HepG2 (cell line): ENCODE results near the gene TMEM132D.

Experiments
- AGO1 ChIP-seq: fragments of 200-400 bp; formaldehyde crosslinking; IDR thresholded peaks from 2 replicates; pipeline ENCODE4 v1.6.1; 2017; ENCODE audit warnings: mild to moderate bottlenecking, low read depth, low read length, moderate library complexity; ENCODE audit not compliant: poor library complexity, severe bottlenecking
- CEBPB ChIP-seq: IDR thresholded peaks from 2 replicates; pipeline ENCODE4 v1.6.1; 2011; ENCODE audit warnings: low read depth, low read length, improper control_type of control experiment, borderline replicate concordance
- ETV5 ChIP-seq: IDR thresholded peaks from 2 replicates; pipeline ENCODE4 v1.6.1; 2018; ENCODE audit warnings: missing biosample characterization, missing genetic modification reagents, inconsistent platforms, borderline replicate concordance
- HNRNPLL ChIP-seq: fragments of 200-400 bp; formaldehyde crosslinking; IDR thresholded peaks from 2 replicates; pipeline ENCODE4 v1.6.1; 2017; ENCODE audit warnings: mild to moderate bottlenecking, low read depth, low read length; ENCODE audit not compliant: poor library complexity, severe bottlenecking
- SP2 ChIP-seq: sonication (generic); formaldehyde crosslinking; IDR thresholded peaks from 2 replicates; pipeline ENCODE4 v1.5.1; 2020; ENCODE audit warnings: mild to moderate bottlenecking, missing genetic modification reagents
- SSRP1 ChIP-seq: IDR thresholded peaks from 2 replicates; pipeline ENCODE4 v1.6.1; 2016; ENCODE audit warnings: control low read depth
- ZBTB7A ChIP-seq: sonication (generic); formaldehyde crosslinking; IDR thresholded peaks from 2 replicates; pipeline ENCODE4 v1.8.0; 2022; ENCODE audit warnings: mild to moderate bottlenecking, missing genetic modification reagents
- ZNF775 ChIP-seq: sonication (generic); formaldehyde crosslinking; IDR thresholded peaks from 2 replicates; pipeline ENCODE4 v1.4.0; 2020; ENCODE audit warnings: missing genetic modification reagents, mild to moderate bottlenecking, moderate library complexity, borderline replicate concordance
- TF ChIP-seq, protein P1 (sequence below): sonication (generic); formaldehyde crosslinking; IDR thresholded peaks from 2 replicates; pipeline ENCODE4 v1.5.0; 2020; ENCODE audit warnings: mild to moderate bottlenecking, missing genetic modification reagents, moderate library complexity

DNA sequence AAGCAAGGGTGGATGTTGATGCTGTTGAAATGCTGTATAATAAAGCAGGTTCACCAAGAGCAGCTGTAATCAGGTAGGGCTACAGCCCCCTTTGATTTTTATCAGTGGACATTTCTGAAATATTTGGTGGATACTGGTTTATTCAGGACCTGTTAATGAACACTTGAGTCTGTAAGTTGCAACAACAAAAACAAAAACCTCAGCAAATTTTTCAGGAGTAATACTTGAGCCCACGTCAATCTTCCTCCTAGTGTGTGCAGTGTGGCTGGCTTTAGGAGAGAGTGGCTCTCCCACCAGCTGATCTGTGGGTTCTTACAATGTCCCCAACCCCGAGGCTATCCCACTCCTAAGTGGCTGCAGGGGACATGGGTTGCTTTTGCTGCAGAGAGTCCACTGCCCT lies 702.8 kb downstream of the TMEM132D start:
- TF ChIP-seq AGO1 (no peak), ZNF775 (CRISPR knock-in tag) (no peak), SP2 (no peak), CEBPB (no peak), HNRNPLL (no peak), ZBTB7A (CRISPR knock-in tag) (no peak), SSRP1 (CRISPR knock-in tag) (no peak), ETV5 (CRISPR knock-in tag) (no peak)
- TF ChIP-seq, protein P1, sequence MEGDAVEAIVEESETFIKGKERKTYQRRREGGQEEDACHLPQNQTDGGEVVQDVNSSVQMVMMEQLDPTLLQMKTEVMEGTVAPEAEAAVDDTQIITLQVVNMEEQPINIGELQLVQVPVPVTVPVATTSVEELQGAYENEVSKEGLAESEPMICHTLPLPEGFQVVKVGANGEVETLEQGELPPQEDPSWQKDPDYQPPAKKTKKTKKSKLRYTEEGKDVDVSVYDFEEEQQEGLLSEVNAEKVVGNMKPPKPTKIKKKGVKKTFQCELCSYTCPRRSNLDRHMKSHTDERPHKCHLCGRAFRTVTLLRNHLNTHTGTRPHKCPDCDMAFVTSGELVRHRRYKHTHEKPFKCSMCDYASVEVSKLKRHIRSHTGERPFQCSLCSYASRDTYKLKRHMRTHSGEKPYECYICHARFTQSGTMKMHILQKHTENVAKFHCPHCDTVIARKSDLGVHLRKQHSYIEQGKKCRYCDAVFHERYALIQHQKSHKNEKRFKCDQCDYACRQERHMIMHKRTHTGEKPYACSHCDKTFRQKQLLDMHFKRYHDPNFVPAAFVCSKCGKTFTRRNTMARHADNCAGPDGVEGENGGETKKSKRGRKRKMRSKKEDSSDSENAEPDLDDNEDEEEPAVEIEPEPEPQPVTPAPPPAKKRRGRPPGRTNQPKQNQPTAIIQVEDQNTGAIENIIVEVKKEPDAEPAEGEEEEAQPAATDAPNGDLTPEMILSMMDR (CRISPR knock-in tag) = no peak
